GM06990 (cell line): ENCODE results near the gene TTC39A.

Experiments used
- DNase-seq: peaks from one replicate; pipeline ENCODE4 v3.0.0-alpha.2; 2011; ENCODE audit not compliant: insufficient read length; ENCODE audit errors: extremely low read depth
- H3K27me3 ChIP-seq: replicated peaks from 2 replicates; pipeline ENCODE4 v1.6.0; 2011; ENCODE audit warnings: low read length; ENCODE audit not compliant: control insufficient read depth, insufficient read depth
- H3K36me3 ChIP-seq: 2 replicates; pipeline ENCODE4 v1.5.1; 2011; ENCODE audit warnings: low read length; ENCODE audit not compliant: control insufficient read depth, insufficient read depth
- H3K4me3 ChIP-seq: replicated peaks from 2 replicates; pipeline ENCODE4 v1.5.1; 2011; ENCODE audit warnings: low read depth, mild to moderate bottlenecking, control low read depth, low read length
- TF ChIP-seq, protein P1 (sequence below): IDR thresholded peaks from 2 replicates; pipeline ENCODE4 v1.5.1; 2011; ENCODE audit warnings: low read length, control low read depth, mild to moderate bottlenecking, inconsistent platforms; ENCODE audit not compliant: insufficient read depth, poor library complexity, severe bottlenecking

TTC39A gene

DNA sequence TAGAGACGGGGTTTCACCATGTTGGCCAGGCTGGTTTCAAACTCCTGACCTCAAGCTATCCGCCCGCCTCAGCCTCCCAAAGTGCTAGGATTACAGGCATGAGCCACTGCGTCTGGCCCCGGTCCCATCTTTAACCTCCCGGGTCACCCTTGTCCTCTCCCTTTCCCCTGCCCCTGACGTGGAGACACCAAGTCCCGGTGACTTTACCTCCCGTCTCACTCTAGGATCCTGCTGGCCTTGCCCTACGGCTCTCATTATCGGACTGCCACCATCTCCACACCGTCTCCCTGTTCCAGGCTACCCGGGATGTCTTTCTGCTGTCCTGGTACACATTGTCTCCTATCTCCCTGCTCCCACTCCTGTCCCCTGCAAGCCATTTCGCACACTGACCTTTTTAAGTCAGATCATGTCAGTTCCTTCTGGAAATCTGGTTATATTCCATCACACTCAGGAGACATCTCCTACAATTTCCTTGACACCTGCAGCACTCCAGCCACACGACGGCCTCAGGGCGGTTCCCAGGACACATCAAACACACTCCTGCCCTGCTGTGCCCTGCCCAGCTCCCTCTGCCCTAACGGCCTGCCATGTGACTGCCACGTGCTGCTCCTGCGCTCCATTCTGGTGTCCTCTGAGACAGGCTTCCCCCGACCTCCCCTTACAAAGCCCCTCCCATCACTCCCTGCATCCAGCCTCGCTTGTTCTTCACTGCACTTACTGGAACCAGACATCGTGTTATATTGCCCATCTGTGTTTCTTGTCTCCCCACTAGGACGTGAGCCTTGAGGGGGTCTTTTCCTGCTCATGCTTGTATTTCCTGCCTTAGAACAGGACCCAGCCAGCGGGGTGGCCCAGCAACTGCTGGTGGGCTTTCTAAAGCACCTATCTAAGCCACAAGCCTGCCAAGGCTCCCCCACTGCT, 32.7 kb downstream of the TTC39A start:
- Histone ChIP-seq H3K4me3 (peak overlapping the region; percentile 40; the same call in 1 of the 2 replicates), H3K27me3 (no peaks in the 10 kb centered on the region), H3K36me3 (no peaks in the 10 kb centered on the region)
- TF ChIP-seq, protein P1, sequence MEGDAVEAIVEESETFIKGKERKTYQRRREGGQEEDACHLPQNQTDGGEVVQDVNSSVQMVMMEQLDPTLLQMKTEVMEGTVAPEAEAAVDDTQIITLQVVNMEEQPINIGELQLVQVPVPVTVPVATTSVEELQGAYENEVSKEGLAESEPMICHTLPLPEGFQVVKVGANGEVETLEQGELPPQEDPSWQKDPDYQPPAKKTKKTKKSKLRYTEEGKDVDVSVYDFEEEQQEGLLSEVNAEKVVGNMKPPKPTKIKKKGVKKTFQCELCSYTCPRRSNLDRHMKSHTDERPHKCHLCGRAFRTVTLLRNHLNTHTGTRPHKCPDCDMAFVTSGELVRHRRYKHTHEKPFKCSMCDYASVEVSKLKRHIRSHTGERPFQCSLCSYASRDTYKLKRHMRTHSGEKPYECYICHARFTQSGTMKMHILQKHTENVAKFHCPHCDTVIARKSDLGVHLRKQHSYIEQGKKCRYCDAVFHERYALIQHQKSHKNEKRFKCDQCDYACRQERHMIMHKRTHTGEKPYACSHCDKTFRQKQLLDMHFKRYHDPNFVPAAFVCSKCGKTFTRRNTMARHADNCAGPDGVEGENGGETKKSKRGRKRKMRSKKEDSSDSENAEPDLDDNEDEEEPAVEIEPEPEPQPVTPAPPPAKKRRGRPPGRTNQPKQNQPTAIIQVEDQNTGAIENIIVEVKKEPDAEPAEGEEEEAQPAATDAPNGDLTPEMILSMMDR, result no peak
- DNase-seq, result no peak

DNA sequence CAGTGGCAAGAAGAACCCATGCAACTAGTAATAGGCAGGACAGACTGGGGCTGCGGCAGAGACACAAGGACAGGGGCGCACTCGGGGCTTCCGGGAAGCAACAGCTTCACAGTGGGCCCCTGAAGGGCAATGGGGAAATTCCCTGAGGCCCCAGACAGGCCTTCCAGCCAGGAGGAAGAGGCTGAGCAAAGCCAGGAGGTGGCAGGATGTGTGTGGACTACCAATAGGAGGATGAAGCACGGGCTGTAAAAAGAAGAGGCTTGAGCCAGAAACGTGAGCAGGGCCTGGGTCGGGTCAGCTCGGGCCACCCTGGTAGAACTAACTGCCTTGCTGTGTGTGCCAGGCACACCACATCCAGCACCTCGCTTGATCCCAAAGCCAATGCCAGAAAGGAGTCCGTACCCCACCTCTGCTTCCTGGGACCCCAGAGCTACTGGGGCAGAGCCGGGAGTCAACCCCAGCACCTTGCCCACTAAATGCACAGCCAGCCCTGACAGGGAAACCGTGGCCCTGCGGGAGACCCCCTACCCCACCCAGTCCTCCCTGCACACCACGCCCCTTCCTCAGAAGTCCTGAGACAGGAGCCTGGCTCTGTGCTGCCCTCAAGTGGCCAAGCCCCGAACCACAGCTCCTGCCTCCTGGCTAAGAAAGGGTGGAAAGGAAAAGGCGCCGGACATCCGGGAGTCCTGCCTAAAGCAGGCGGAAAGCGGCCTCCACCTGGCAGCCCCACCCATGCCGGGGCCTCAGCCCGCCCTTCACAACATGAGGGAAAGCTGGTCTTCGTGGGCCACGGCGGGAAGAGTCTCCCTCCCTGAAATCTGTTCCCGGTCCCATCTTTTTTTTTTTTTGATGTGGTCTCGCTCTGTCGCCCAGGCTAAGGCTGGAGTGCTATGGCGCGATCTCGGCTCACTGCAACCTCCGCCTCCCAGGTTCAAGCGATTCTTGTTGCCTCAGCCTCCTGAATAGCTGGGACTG, 33.7 kb downstream of the TTC39A start:
- Histone ChIP-seq H3K4me3 (peak overlapping the region; percentile 40), H3K27me3 (no peaks in the 10 kb centered on the region), H3K36me3 (no peaks in the 10 kb centered on the region)
- DNase-seq, result peak; percentile 75
- TF ChIP-seq, protein P1, result peak; percentile 98

DNA sequence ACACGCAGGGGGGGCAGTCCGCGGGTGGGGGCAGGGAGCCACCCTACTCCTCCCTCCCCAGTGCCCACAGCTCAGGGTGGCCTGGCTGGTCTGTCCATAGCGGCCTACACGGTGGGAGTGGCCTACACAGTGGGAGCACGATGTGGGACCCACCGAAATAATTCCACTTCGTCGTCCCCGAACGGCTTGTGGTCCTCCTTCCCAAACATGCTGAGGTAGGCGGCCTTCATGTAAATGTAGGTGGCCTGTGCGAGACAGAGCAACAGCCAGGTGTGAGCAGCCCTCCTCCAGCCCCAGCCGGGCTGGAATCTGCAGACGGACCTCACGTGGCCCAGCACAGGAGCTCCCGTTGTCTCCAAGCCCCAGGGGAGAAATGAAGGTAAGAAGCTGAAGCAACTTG, 34.4 kb downstream of the TTC39A start:
- TF ChIP-seq, protein P1, result no peak
- no peak overlapping the region for H3K4me3 ChIP-seq
- DNase-seq, result no peak

DNA sequence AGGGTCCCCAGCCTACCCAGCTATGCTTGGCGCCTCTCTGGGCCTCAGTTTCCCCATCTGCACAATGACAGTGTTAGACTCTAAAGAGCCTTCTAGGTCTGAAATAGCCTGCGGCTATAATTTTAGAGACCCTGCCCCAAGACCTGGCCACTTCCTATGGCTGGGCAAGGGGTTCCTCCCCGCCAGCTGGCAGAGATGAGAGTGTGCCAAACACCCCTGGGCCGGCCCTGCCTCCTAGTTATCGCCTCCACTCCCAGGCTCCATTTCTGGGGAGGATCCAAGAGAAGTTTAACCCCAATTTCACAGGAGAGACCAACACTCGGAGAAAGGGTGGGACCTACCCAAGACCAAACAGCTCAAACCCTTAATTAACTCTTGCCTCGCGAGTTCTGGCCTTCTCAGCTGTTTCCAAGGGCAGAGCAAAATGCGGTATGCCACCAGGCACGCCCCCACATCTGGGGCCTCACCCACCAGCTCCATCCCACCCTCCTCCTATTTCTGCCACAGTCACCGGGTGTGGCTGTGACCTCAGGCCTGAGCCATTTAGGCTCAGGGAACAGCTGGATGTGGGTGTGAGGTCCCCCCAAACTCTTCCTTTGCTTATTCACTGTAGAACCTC, 35.7 kb downstream of the TTC39A start:
- TF ChIP-seq, protein P1, result no peak
- Histone ChIP-seq H3K4me3 (no peak overlapping the region), H3K27me3 (no peaks in the 10 kb centered on the region), H3K36me3 (no peaks in the 10 kb centered on the region)
- DNase-seq, result no peak

More for the DNA sequence above, 34.4 kb downstream of the TTC39A start:
- Histone ChIP-seq H3K27me3 (no peaks in the 10 kb centered on the region), H3K36me3 (no peaks in the 10 kb centered on the region)

DNA sequence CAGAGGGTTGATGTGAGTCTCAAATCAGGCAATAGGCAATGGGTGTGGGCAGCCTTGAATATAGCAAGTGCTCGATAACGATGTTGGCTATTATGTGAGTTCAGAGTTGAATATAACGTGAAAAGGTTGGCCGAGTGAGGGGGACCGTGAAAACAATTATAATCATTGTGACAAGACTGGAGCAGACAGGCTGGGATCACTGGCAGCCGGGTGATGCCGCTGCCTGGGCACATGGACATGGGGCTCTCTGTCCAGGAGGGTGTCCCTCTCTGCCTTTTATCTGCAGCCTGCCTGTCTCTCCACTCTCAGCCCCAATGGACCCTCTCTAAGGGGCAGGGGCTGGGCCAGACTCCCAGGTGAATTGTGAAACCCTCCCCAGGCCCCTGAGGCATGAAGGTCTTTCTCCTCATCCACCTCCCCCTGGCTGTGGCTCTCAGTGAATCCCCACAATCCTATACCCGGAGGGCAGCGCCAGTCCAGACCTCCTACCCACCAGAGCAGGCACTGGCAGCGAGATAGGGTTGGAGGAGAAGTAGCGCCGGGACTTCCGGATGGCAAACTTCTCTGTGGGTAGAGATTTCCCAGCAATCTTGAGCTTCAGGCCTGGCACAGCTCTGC, 36.4 kb downstream of the TTC39A start:
- Histone ChIP-seq H3K27me3 (no peaks in the 10 kb centered on the region), H3K4me3 (no peak overlapping the region), H3K36me3 (no peaks in the 10 kb centered on the region)
- TF ChIP-seq, protein P1, result no peak
- DNase-seq, result no peak
